Mesothelial cell of epicardium (in vitro differentiated cells): ENCODE measurements around the gene CDC34. TPM values are rescaled to one million over a fixed set of nuclear protein-coding genes. Genes with fewer than 3 reads are reported as not detected.
A peak's percentile ranks its signal among the peaks of the same experiment; 100 is the strongest.

Experiments
- DNase-seq, 2 experiments: peaks; one replicate each; pipeline ENCODE4 v3.0.0; 2021; ENCODE audit warnings: low spot score in 2 of 2; ENCODE audit not compliant: unreplicated experiment in 2 of 2
- H3K27ac Mint-ChIP-seq: 2 replicates; pipeline ENCODE4 v1.8.0; 2021; ENCODE audit warnings: mixed read lengths
- H3K27me3 Mint-ChIP-seq: 2 replicates; pipeline ENCODE4 v1.8.0; 2021; ENCODE audit warnings: low read depth, mixed read lengths
- H3K36me3 Mint-ChIP-seq: 2 replicates; pipeline ENCODE4 v1.8.0; 2021; ENCODE audit warnings: mixed read lengths
- H3K4me1 Mint-ChIP-seq: 2 replicates; pipeline ENCODE4 v1.8.0; 2021; ENCODE audit warnings: mixed read lengths
- H3K4me3 Mint-ChIP-seq: 2 replicates; pipeline ENCODE4 v1.8.0; 2021; ENCODE audit warnings: mild to moderate bottlenecking, moderate library complexity, mixed read lengths
- H3K9me3 Mint-ChIP-seq: 2 replicates; pipeline ENCODE4 v1.8.0; 2021; ENCODE audit warnings: mixed read lengths
- CTCF ChIP-seq: fragments of 200-600 bp; sonication (generic); IDR thresholded peaks from one replicate; pipeline ENCODE4 v1.5.0; 2021; ENCODE audit warnings: antibody characterized with exemption; ENCODE audit not compliant: unreplicated experiment
- total RNA-seq: library from RNA; stranded (reverse); gene quantifications from 3 replicates; pipeline ENCODE4 v1.2.1, GENCODE V29; 2021

CDC34 gene
- total RNA-seq, 1 donor from 2014 or later: 106 TPM

- H3K36me3 Mint-ChIP-seq: no peaks in the 10 kb centered on the region
- peaks cover 25% of the 10 kb centered on the region for H3K27me3 Mint-ChIP-seq
- DNase-seq: no peak
- H3K27ac Mint-ChIP-seq: no peak overlapping the region
- H3K9me3 Mint-ChIP-seq: peaks cover 3% of the 10 kb centered on the region
- no peak overlapping the region for H3K4me3 Mint-ChIP-seq
- peaks cover 9% of the 10 kb centered on the region for H3K4me1 Mint-ChIP-seq
- no peak for TF ChIP-seq CTCF
Measured at GRCh38 chr19:493391-494170, 38.0 kb upstream of the CDC34 start.

- H3K27ac Mint-ChIP-seq: no peak overlapping the region
- no peaks in the 10 kb centered on the region for H3K36me3 Mint-ChIP-seq
- H3K9me3 Mint-ChIP-seq: peaks cover 3% of the 10 kb centered on the region
- peaks cover 31% of the 10 kb centered on the region for H3K27me3 Mint-ChIP-seq
- no peak for DNase-seq
- H3K4me1 Mint-ChIP-seq: peaks cover 11% of the 10 kb centered on the region
- TF ChIP-seq CTCF: no peak
- H3K4me3 Mint-ChIP-seq: no peak overlapping the region
Measured at GRCh38 chr19:494171-495080, 37.1 kb upstream of the CDC34 start.

- no peak overlapping the region for H3K27ac Mint-ChIP-seq
- no peak for DNase-seq
- no peak overlapping the region for H3K4me3 Mint-ChIP-seq
- H3K27me3 Mint-ChIP-seq: peaks cover 36% of the 10 kb centered on the region
- H3K9me3 Mint-ChIP-seq: peaks cover 3% of the 10 kb centered on the region
- H3K4me1 Mint-ChIP-seq: peaks cover 6% of the 10 kb centered on the region
- H3K36me3 Mint-ChIP-seq: no peaks in the 10 kb centered on the region
- no peak for TF ChIP-seq CTCF
Measured at GRCh38 chr19:495081-495401, 36.5 kb upstream of the CDC34 start.

DNA sequence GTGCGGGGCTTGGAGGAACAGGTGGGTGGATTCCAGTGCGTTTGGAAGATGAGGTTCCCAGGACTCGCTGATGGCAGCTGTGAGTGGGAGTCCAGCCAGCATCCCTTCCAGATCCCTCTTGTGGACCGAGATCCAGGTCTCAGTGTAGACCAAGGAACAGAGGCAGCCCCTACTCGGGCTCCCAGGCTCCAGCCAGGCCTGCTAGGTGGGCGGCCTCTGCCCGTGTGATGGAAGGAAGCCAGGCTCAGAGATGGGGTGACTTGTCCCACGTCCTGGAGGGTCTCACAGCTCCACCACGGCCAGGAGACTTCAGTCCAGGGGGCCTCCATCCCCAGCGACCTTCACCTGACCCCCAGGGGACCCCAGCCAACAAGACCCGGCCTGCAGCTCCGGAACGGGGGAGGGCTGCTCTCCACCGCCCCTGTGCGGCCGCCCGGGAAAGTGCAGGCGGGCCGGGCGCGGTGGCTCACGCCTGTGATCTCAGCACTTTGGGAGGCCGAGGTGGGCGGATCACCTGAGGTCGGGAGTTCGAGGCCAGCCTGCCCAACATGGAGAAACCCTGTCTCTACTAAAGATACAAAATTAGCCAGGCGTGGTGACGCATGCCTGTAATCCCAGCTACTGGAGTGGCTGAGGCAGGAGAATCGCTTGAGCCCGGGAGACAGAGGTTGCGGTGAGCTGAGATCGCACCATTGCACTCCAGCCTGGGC, 36.0 kb upstream of the CDC34 start:
- Mint-ChIP-seq H3K4me3 (no peak overlapping the region), H3K9me3 (peaks cover 3% of the 10 kb centered on the region), H3K4me1 (peaks cover 3% of the 10 kb centered on the region), H3K27ac (no peak overlapping the region), H3K27me3 (peaks cover 41% of the 10 kb centered on the region), H3K36me3 (no peaks in the 10 kb centered on the region)
- peak; percentile 83 for TF ChIP-seq CTCF
- DNase-seq: peak in 1 of 2 experiments; percentile 66

GRCh38 chr19:496112-496665, 35.4 kb upstream of the CDC34 start, which contains the start of gene MADCAM1:
Gene MADCAM1, plus strand, starts transcription at chr19:496486. Its CDS starts 14 bp downstream, at chr19:496500.
- no peak for TF ChIP-seq CTCF
- no peak within 1 kb of the TSS for H3K27ac Mint-ChIP-seq
- H3K4me3 Mint-ChIP-seq: no peak within 1 kb of the TSS
- DNase-seq: no peak
- H3K27me3 Mint-ChIP-seq: peaks cover 44% of the 10 kb centered on the region
- H3K9me3 Mint-ChIP-seq: peaks cover 3% of the 10 kb centered on the region
- no peaks in the 10 kb centered on the region for H3K36me3 Mint-ChIP-seq
- H3K4me1 Mint-ChIP-seq: peaks cover 3% of the 10 kb centered on the region
